GM23338 (cell line): ENCODE data around the gene MINDY4. TPM values are rescaled to one million over a fixed set of nuclear protein-coding genes. Genes with fewer than 3 reads are reported as not detected.

Experiments used
- ATAC-seq: fragments of 200-7000 bp; cut with Tn5 transposase; 3 replicates; pipeline ENCODE4 v1.9.1; 2020
- DNase-seq: peaks from one replicate; pipeline ENCODE4 v3.0.0-alpha.2; 2015; ENCODE audit warnings: low spot score
- H2AFZ ChIP-seq: fragments of 200-600 bp; sonication (generic); 2 replicates; pipeline ENCODE4 v1.8.0; 2016; ENCODE audit warnings: antibody characterized with exemption, mild to moderate bottlenecking, moderate library complexity
- H3F3A ChIP-seq: fragments of 200-600 bp; sonication (generic); replicated peaks from 2 replicates; pipeline ENCODE4 v1.8.0; 2017; ENCODE audit warnings: antibody characterized with exemption, mixed run types, low read depth
- H3K27ac ChIP-seq: fragments of 200-600 bp; sonication (generic); 2 replicates; pipeline ENCODE4 v1.6.1; 2016; ENCODE audit warnings: low read depth
- H3K27me3 ChIP-seq: fragments of 200-600 bp; sonication (generic); 2 replicates; pipeline ENCODE4 v1.8.0; 2016; ENCODE audit warnings: mild to moderate bottlenecking, mixed run types, moderate library complexity; ENCODE audit not compliant: insufficient read depth
- H3K36me3 ChIP-seq: fragments of 200-600 bp; sonication (generic); 2 replicates; pipeline ENCODE4 v1.8.0; 2016; ENCODE audit warnings: mild to moderate bottlenecking; ENCODE audit not compliant: insufficient read depth
- H3K4me1 ChIP-seq: fragments of 200-600 bp; sonication (generic); 2 replicates; pipeline ENCODE4 v1.8.0; 2016; ENCODE audit warnings: mild to moderate bottlenecking, moderate library complexity; ENCODE audit not compliant: insufficient read depth
- H3K4me2 ChIP-seq: fragments of 200-600 bp; sonication (generic); 2 replicates; pipeline ENCODE4 v1.7.1; 2017; ENCODE audit warnings: mixed run types
- H3K4me3 ChIP-seq: fragments of 200-600 bp; sonication (generic); 2 replicates; pipeline ENCODE4 v1.6.1; 2016; ENCODE audit warnings: mixed run types
- H3K79me2 ChIP-seq: fragments of 200-600 bp; sonication (generic); replicated peaks from 2 replicates; pipeline ENCODE4 v1.8.0; 2017; ENCODE audit warnings: mild to moderate bottlenecking; ENCODE audit not compliant: insufficient read depth
- H3K9me2 ChIP-seq: fragments of 200-600 bp; sonication (generic); 2 replicates; pipeline ENCODE4 v1.8.0; 2017; ENCODE audit not compliant: insufficient read depth
- H4K20me1 ChIP-seq: fragments of 200-600 bp; sonication (generic); replicated peaks from 2 replicates; pipeline ENCODE4 v1.8.0; 2017; ENCODE audit warnings: mild to moderate bottlenecking; ENCODE audit not compliant: insufficient read depth
- H3K27ac Mint-ChIP-seq: 2 replicates; pipeline ENCODE4 v1.8.0; 2020; ENCODE audit warnings: inconsistent platforms, mild to moderate bottlenecking, moderate library complexity, mixed read lengths
- H3K27me3 Mint-ChIP-seq: 3 replicates; pipeline ENCODE4 v1.8.0; 2022; ENCODE audit warnings: low read depth, mild to moderate bottlenecking, moderate library complexity, mixed read lengths, inconsistent platforms; ENCODE audit not compliant: insufficient read depth, poor library complexity
- H3K36me3 Mint-ChIP-seq: 3 replicates; pipeline ENCODE4 v1.8.0; 2021; ENCODE audit warnings: low read depth, mild to moderate bottlenecking, inconsistent platforms, moderate library complexity, mixed read lengths
- H3K4me1 Mint-ChIP-seq: 3 replicates; pipeline ENCODE4 v1.8.0; 2020; ENCODE audit warnings: mild to moderate bottlenecking, inconsistent platforms, mixed read lengths
- H3K4me3 Mint-ChIP-seq: 3 replicates; pipeline ENCODE4 v1.8.0; 2021; ENCODE audit warnings: moderate library complexity, mild to moderate bottlenecking, inconsistent platforms, mixed read lengths
- H3K9me3 Mint-ChIP-seq: 3 replicates; pipeline ENCODE4 v1.8.0; 2020; ENCODE audit warnings: moderate library complexity, mild to moderate bottlenecking, inconsistent platforms, mixed read lengths
- CREB1 ChIP-seq: fragments of 250-450 bp; sonication (Bioruptor Pico); IDR thresholded peaks from 2 replicates; pipeline ENCODE4 v1.5.0; 2020; ENCODE audit warnings: low read depth, mild to moderate bottlenecking, moderate library complexity
- CTCF ChIP-seq, 2 experiments: fragments of 200-600 bp in 1 of 2; sonication (generic) in 1 of 2; conservative IDR thresholded peaks; 2 replicates each; pipeline versions ENCODE4 v1.5.1 to v1.6.1; 2016 to 2017; ENCODE audit warnings: antibody characterized with exemption in 2 of 2, low read depth in 2 of 2, mild to moderate bottlenecking in 2 of 2, moderate library complexity in 1 of 2
- EZH2 ChIP-seq: fragments of 200-600 bp; sonication (generic); IDR thresholded peaks from one replicate; pipeline ENCODE4 v1.8.0; 2017; ENCODE audit warnings: antibody characterized with exemption, mild to moderate bottlenecking, low read depth; ENCODE audit not compliant: unreplicated experiment
- JUNB ChIP-seq: IDR thresholded peaks from one replicate; pipeline ENCODE4 v1.6.1; 2016; ENCODE audit warnings: antibody characterized with exemption; ENCODE audit not compliant: unreplicated experiment
- POLR2AphosphoS5 ChIP-seq: IDR thresholded peaks from 2 replicates; pipeline ENCODE4 v1.6.1; 2016; ENCODE audit warnings: antibody characterized with exemption, low read depth
- STAT1 ChIP-seq: IDR thresholded peaks from one replicate; pipeline ENCODE4 v1.6.1; 2016; ENCODE audit warnings: antibody characterized with exemption; ENCODE audit not compliant: unreplicated experiment
- ZNF114 ChIP-seq: fragments of 250-450 bp; sonication (Bioruptor Pico); IDR thresholded peaks from 2 replicates; pipeline ENCODE4 v1.5.0; 2020; ENCODE audit warnings: mild to moderate bottlenecking, moderate library complexity
- ZNF331 ChIP-seq: fragments of 250-450 bp; sonication (Bioruptor Pico); IDR thresholded peaks from 2 replicates; pipeline ENCODE4 v1.5.0; 2020; ENCODE audit warnings: low read depth, mild to moderate bottlenecking, moderate library complexity
- polyA plus RNA-seq: library from polyadenylated mRNA; unstranded; fragments of >200 nt; fragmentation: Nextera tagmentation; extraction: Ambion mirVana; gene quantifications from 2 replicates; pipeline ENCODE4 v1.2.1, GENCODE V29; 2016
- total RNA-seq: library from RNA; depleted of rRNA; stranded (reverse); fragments of >200 nt; shearing (Covaris generic); gene quantifications from 2 replicates; pipeline ENCODE4 v1.2.3, GENCODE V29; 2014

The MINDY4 gene
- total and polyA plus RNA-seq, 2 experiments from 2014 or later, result 1.7 to 4.4 TPM

GRCh38 chr7:30723776-30724175 is 47.4 kb upstream of the MINDY4 start:
- DNase-seq (no peak), ATAC-seq (no peak)
- H3K9me2 ChIP-seq, result 0 out of 2 replicates have a peak, but pooled peaks cover 6% of the 10 kb centered on the region
- peaks cover 23% of the 10 kb centered on the region for H3K4me1 ChIP-seq
- H3K4me3 ChIP-seq, result no peak overlapping the region
- H3K27ac Mint-ChIP-seq, result no peak overlapping the region
- no peak overlapping the region for H2AFZ ChIP-seq
- no peaks in the 10 kb centered on the region for H3K36me3 ChIP-seq
- no peaks in the 10 kb centered on the region for H3K79me2 ChIP-seq
- peaks cover 20% of the 10 kb centered on the region for H3K9me3 Mint-ChIP-seq
- H4K20me1 ChIP-seq, result no peaks in the 10 kb centered on the region
- peaks cover 3% of the 10 kb centered on the region; the same call in 1 of the 2 replicates for H3F3A ChIP-seq
- H3K4me3 Mint-ChIP-seq, result no peak overlapping the region
- H3K27me3 ChIP-seq, result no peaks in the 10 kb centered on the region
- no peak overlapping the region for H3K4me2 ChIP-seq
- peaks cover 14% of the 10 kb centered on the region; the same call in 2 of the 3 replicates for H3K36me3 Mint-ChIP-seq
- TF ChIP-seq ZNF114 (CRISPR knock-in tag), result no peak
- TF ChIP-seq STAT1, result no peak
- TF ChIP-seq EZH2, result no peak
- TF ChIP-seq POLR2AphosphoS5, result no peak
- no peak for TF ChIP-seq JUNB
- TF ChIP-seq ZNF331 (CRISPR knock-in tag), result no peak
- H3K4me1 Mint-ChIP-seq, result peaks cover 37% of the 10 kb centered on the region
- no peak overlapping the region for H3K27ac ChIP-seq
- peaks cover 22% of the 10 kb centered on the region for H3K27me3 Mint-ChIP-seq

- 0 out of 2 replicates have a peak, but pooled peaks cover 6% of the 10 kb centered on the region for H3K9me2 ChIP-seq
- H3K9me3 Mint-ChIP-seq, result no peaks in the 10 kb centered on the region; the same call in 2 of the 3 replicates
- H2AFZ ChIP-seq, result peak overlapping the region; percentile 61; the same call in 1 of the 2 replicates
- H4K20me1 ChIP-seq, result no peaks in the 10 kb centered on the region
- 0 out of 2 replicates have a peak overlapping the region, but pooled peaks have one; percentile 21 for H3K4me2 ChIP-seq
- H3K4me1 Mint-ChIP-seq, result peaks cover 43% of the 10 kb centered on the region
- H3K36me3 ChIP-seq, result no peaks in the 10 kb centered on the region
- H3K27ac Mint-ChIP-seq, result peak overlapping the region; percentile 91
- no peaks in the 10 kb centered on the region for H3K79me2 ChIP-seq
- H3K27ac ChIP-seq, result peak overlapping the region; percentile 67
- ATAC-seq (no peak), DNase-seq (no peak)
- H3K36me3 Mint-ChIP-seq, result 0 out of 3 replicates have a peak, but pooled peaks cover 2% of the 10 kb centered on the region
- no peak overlapping the region for H3K4me3 ChIP-seq
- H3F3A ChIP-seq, result peaks cover 3% of the 10 kb centered on the region; the same call in 1 of the 2 replicates
- H3K4me3 Mint-ChIP-seq, result 0 out of 3 replicates have a peak overlapping the region, but pooled peaks have one; percentile 10
- peaks cover 20% of the 10 kb centered on the region for H3K27me3 Mint-ChIP-seq
- peak; percentile 18 to 37; a peak in 2 of 4 replicates for TF ChIP-seq CTCF (conservative IDR thresholded peaks at IDR 0.05; ENCODE audit: low read depth in 2 of 2)
- TF ChIP-seq ZNF114 (CRISPR knock-in tag), result no peak
- no peak for TF ChIP-seq CREB1 (CRISPR knock-in tag)
- H3K27me3 ChIP-seq, result no peaks in the 10 kb centered on the region
- peaks cover 25% of the 10 kb centered on the region for H3K4me1 ChIP-seq
These were observed 44.8 kb upstream of the MINDY4 start for GRCh38 chr7:30726296-30727006.
